HEK293 (cell line): ENCODE data around the gene P2RX2.

ENCODE experiments used
- CTCF ChIA-PET: fragments of 350-600 bp; formaldehyde crosslinking; extraction: SDS; loops from one replicate; lab custom pipeline; 2021; ENCODE audit warnings: antibody characterized with exemption; lab: Yijun Ruan, JAX
- POLR2A ChIA-PET: fragments of 300-600 bp; formaldehyde crosslinking; extraction: SDS; loops from one replicate; lab custom pipeline; 2020; ENCODE audit warnings: antibody characterized with exemption, inconsistent platforms; lab: Yijun Ruan, JAX
- H3K27ac ChIP-seq: fragments of 200-500 bp; sonication (Bioruptor generic); 2 replicates; pipeline ENCODE4 v1.5.1; 2014; ENCODE audit warnings: low read depth, low read length, control low read depth, inconsistent platforms; ENCODE audit errors: extremely low read depth
- H3K36me3 ChIP-seq, 2 experiments: fragments of 200-500 bp in 1 of 2; sonication (Bioruptor generic) in 1 of 2; 1 replicate in 1 of 2; 2 replicates in 1 of 2; pipeline ENCODE4 v1.5.1; 2014 to 2017; ENCODE audit warnings: inconsistent platforms in 2 of 2, low read length in 2 of 2; ENCODE audit not compliant: control insufficient read depth in 2 of 2, insufficient read depth in 1 of 2
- H3K4me1 ChIP-seq: fragments of 200-500 bp; sonication (Bioruptor generic); 2 replicates; pipeline ENCODE4 v1.5.1; 2014; ENCODE audit warnings: mild to moderate bottlenecking, low read length, inconsistent platforms; ENCODE audit not compliant: control insufficient read depth, insufficient read depth
- H3K4me3 ChIP-seq: 2 replicates; pipeline ENCODE4 v1.5.1; 2011; ENCODE audit warnings: low read depth, mild to moderate bottlenecking, control low read depth, low read length, moderate library complexity
- H3K9me3 ChIP-seq: fragments of 200-500 bp; sonication (Bioruptor generic); 2 replicates; pipeline ENCODE4 v1.5.1; 2014; ENCODE audit warnings: low read depth, low read length, inconsistent platforms; ENCODE audit not compliant: control insufficient read depth, insufficient read depth
- ATF2 ChIP-seq: fragments of 450-650 bp; formaldehyde crosslinking; IDR thresholded peaks from 2 replicates; pipeline ENCODE4 v1.5.1; 2016; ENCODE audit warnings: missing biosample characterization, missing genetic modification characterization, low read depth
- KLF1 ChIP-seq: fragments of 450-650 bp; formaldehyde crosslinking; IDR thresholded peaks from 2 replicates; pipeline ENCODE4 v1.5.1; 2016; ENCODE audit warnings: missing biosample characterization, missing genetic modification characterization
- PRDM10 ChIP-seq: fragments of 450-650 bp; formaldehyde crosslinking; IDR thresholded peaks from 2 replicates; pipeline ENCODE4 v1.5.1; 2016; ENCODE audit warnings: missing biosample characterization, missing genetic modification characterization
- ZBTB21 ChIP-seq: fragments of 450-650 bp; formaldehyde crosslinking; IDR thresholded peaks from 2 replicates; pipeline ENCODE4 v1.5.1; 2017; ENCODE audit warnings: missing biosample characterization, missing genetic modification characterization
- ZNF114 ChIP-seq: fragments of 450-650 bp; formaldehyde crosslinking; IDR thresholded peaks from 2 replicates; pipeline ENCODE4 v1.5.0; 2017; ENCODE audit warnings: missing biosample characterization, missing genetic modification characterization
- ZNF121 ChIP-seq: fragments of 450-650 bp; formaldehyde crosslinking; IDR thresholded peaks from 2 replicates; pipeline ENCODE4 v1.5.1; 2016; ENCODE audit warnings: missing biosample characterization, missing genetic modification characterization
- ZNF146 ChIP-seq: fragments of 450-650 bp; formaldehyde crosslinking; IDR thresholded peaks from 2 replicates; pipeline ENCODE4 v1.5.1; 2016; ENCODE audit warnings: missing biosample characterization, missing genetic modification characterization
- ZNF148 ChIP-seq: fragments of 450-650 bp; formaldehyde crosslinking; IDR thresholded peaks from 2 replicates; pipeline ENCODE4 v1.5.0; 2017; ENCODE audit warnings: missing biosample characterization, missing genetic modification characterization, borderline replicate concordance
- ZNF211 ChIP-seq: fragments of 450-650 bp; formaldehyde crosslinking; IDR thresholded peaks from 2 replicates; pipeline ENCODE4 v1.5.1; 2016; ENCODE audit warnings: low read depth, missing biosample characterization, missing genetic modification characterization
- ZNF280D ChIP-seq: fragments of 450-650 bp; formaldehyde crosslinking; IDR thresholded peaks from 2 replicates; pipeline ENCODE4 v1.5.1; 2016; ENCODE audit warnings: missing biosample characterization, missing genetic modification characterization
- ZNF529 ChIP-seq: fragments of 450-650 bp; formaldehyde crosslinking; IDR thresholded peaks from 2 replicates; pipeline ENCODE4 v1.5.1; 2017; ENCODE audit warnings: missing genetic modification characterization, missing biosample characterization; ENCODE audit not compliant: insufficient replicate concordance
- ZSCAN5A ChIP-seq: fragments of 450-650 bp; formaldehyde crosslinking; IDR thresholded peaks from 2 replicates; pipeline ENCODE4 v1.5.1; 2016; ENCODE audit warnings: missing biosample characterization, missing genetic modification characterization
- TF ChIP-seq, protein P1 (sequence below): fragments of 450-650 bp; formaldehyde crosslinking; conservative IDR thresholded peaks from 2 replicates; pipeline ENCODE4 v1.5.1; 2016; ENCODE audit warnings: low read depth, missing biosample characterization, missing genetic modification characterization

The P2RX2 gene

DNA sequence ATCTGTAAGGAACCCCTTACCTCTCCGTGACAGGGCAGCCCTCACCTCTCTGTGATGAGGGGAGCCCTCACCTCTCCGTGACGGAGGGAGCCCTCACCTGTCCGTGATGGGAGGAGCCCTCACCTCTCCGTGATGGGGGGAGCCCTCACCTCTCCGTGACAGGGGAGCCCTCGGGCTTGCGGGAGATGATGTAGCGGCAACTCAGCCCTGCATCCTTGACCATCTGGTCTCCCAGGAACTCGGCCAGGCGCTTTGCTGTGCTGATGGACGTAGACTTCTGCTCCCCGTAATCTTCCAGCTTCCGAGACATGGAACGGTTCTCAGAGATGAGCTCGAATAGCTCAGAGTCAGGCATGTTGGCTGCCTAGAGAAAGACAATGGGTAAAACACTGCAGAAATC is 40.6 kb downstream of the P2RX2 start (continued):
- no peak for TF ChIP-seq ZNF148 (tag by site-specific recombination)
- TF ChIP-seq ATF2 = no peak

DNA sequence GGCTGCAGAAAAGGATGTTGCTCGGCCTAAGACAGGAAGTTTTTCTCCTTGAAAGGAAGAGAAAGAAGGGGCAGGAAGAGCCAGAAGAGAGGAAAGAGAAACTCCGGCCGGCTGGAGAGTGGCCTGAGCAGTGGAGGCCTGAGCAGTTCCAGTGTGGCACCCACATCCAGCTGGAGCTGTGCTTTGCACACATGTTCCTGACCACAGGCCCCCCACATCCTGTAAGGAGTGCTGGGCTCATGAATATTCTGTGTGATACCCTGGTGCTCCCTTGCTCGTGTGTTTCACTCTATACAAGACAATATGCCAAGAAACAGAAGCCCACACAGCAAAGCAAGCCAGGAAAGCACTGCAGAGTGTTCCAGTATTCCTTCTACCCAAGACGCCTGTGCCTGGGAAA is 41.5 kb downstream of the P2RX2 start:
- peaks cover 49 to 98% of the 10 kb centered on the region in 2 experiments for H3K36me3 ChIP-seq
- ChIA-PET POLR2A (interaction anchor here (0.6 kb wide), 1 partner anchor 213 kb away, joined by 7 read pairs; no protein-coding TSS in a partner anchor), CTCF (no interaction called here)
- TF ChIP-seq ZNF121 (tag by site-specific recombination) (no peak), ZSCAN5A (tag by site-specific recombination) (no peak), ZNF146 (tag by site-specific recombination) (no peak), ZNF280D (tag by site-specific recombination) (no peak), ZBTB21 (no peak), KLF1 (tag by site-specific recombination) (no peak), ZNF211 (tag by site-specific recombination) (no peak), ZNF529 (no peak), PRDM10 (no peak), ZNF114 (tag by site-specific recombination) (no peak)
- TF ChIP-seq, protein P1, sequence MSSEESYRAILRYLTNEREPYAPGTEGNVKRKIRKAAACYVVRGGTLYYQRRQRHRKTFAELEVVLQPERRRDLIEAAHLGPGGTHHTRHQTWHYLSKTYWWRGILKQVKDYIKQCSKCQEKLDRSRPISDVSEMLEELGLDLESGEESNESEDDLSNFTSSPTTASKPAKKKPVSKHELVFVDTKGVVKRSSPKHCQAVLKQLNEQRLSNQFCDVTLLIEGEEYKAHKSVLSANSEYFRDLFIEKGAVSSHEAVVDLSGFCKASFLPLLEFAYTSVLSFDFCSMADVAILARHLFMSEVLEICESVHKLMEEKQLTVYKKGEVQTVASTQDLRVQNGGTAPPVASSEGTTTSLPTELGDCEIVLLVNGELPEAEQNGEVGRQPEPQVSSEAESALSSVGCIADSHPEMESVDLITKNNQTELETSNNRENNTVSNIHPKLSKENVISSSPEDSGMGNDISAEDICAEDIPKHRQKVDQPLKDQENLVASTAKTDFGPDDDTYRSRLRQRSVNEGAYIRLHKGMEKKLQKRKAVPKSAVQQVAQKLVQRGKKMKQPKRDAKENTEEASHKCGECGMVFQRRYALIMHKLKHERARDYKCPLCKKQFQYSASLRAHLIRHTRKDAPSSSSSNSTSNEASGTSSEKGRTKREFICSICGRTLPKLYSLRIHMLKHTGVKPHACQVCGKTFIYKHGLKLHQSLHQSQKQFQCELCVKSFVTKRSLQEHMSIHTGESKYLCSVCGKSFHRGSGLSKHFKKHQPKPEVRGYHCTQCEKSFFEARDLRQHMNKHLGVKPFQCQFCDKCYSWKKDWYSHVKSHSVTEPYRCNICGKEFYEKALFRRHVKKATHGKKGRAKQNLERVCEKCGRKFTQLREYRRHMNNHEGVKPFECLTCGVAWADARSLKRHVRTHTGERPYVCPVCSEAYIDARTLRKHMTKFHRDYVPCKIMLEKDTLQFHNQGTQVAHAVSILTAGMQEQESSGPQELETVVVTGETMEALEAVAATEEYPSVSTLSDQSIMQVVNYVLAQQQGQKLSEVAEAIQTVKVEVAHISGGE (tag by site-specific recombination) = no peak
- H3K4me1 ChIP-seq = no peaks in the 10 kb centered on the region
- no peak overlapping the region for H3K4me3 ChIP-seq
- no peak overlapping the region for H3K27ac ChIP-seq
- H3K9me3 ChIP-seq = no peaks in the 10 kb centered on the region
